ENCODE results near the gene PLEKHA7. TPM values are rescaled to one million over a fixed set of nuclear protein-coding genes. Genes with fewer than 3 reads are reported as not detected.

PLEKHA7 gene
- total RNA-seq, 1 experiment from 2014 or later: 13.0 TPM

- CTCF ChIA-PET: no interaction called here
- no peak for ATAC-seq
Observed at GRCh38 chr11:16806791-16807190, 207.4 kb downstream of the PLEKHA7 start.

GRCh38 chr11:16805938-16806337, 208.3 kb downstream of the PLEKHA7 start:
- H3K27ac Mint-ChIP-seq: no peak overlapping the region
- TF ChIP-seq ERG (CRISPR knock-in tag; IDR thresholded peaks at IDR 0.05): no peak
- no peak for TF ChIP-seq MYBL2 (CRISPR knock-in tag; IDR thresholded peaks at IDR 0.05)
- no peak for TF ChIP-seq E2F5 (CRISPR knock-in tag; IDR thresholded peaks at IDR 0.05)
- TF ChIP-seq ZNF671 (CRISPR knock-in tag; IDR thresholded peaks at IDR 0.05): no peak
- no peak for TF ChIP-seq NR1H2 (CRISPR knock-in tag; IDR thresholded peaks at IDR 0.05)
- no peak for TF ChIP-seq ZNF423 (CRISPR knock-in tag; IDR thresholded peaks at IDR 0.05)
- TF ChIP-seq ZSCAN18 (CRISPR knock-in tag; IDR thresholded peaks at IDR 0.05): no peak
- no peak for TF ChIP-seq ZNF281 (CRISPR knock-in tag; IDR thresholded peaks at IDR 0.05)
- TF ChIP-seq JAZF1 (CRISPR knock-in tag; IDR thresholded peaks at IDR 0.05): no peak
- no peak for TF ChIP-seq ATF2 (CRISPR knock-in tag; IDR thresholded peaks at IDR 0.05; ENCODE audit: borderline replicate concordance, low read depth)
- no peak for TF ChIP-seq CREB1 (CRISPR knock-in tag; IDR thresholded peaks at IDR 0.05)
- no peak for TF ChIP-seq ZBTB43 (CRISPR knock-in tag; IDR thresholded peaks at IDR 0.05)

More at GRCh38 chr11:16806791-16807190, 207.4 kb downstream of the PLEKHA7 start:
- Mint-ChIP-seq H3K36me3 (no peaks in the 10 kb centered on the region), H3K27ac (no peak overlapping the region), H3K9me3 (no peaks in the 10 kb centered on the region), H3K4me3 (no peak overlapping the region), H3K4me1 (no peaks in the 10 kb centered on the region), H3K27me3 (ENCODE audit: low read depth) (no peaks in the 10 kb centered on the region)
- DNase-seq (ENCODE audit: low spot score): no peak
- no peak for TF ChIP-seq ZNF121 (CRISPR knock-in tag; IDR thresholded peaks at IDR 0.05)
- TF ChIP-seq OVOL2 (CRISPR knock-in tag; IDR thresholded peaks at IDR 0.05; ENCODE audit: borderline replicate concordance): no peak
- no peak for TF ChIP-seq GTF2I (CRISPR knock-in tag; conservative IDR thresholded peaks at IDR 0.05)
- TF ChIP-seq NFATC4 (CRISPR knock-in tag; IDR thresholded peaks at IDR 0.05): no peak
- TF ChIP-seq ARID4B (CRISPR knock-in tag; IDR thresholded peaks at IDR 0.05; ENCODE audit: borderline replicate concordance): no peak
- no peak for TF ChIP-seq PRRX2 (CRISPR knock-in tag; IDR thresholded peaks at IDR 0.05)
- TF ChIP-seq ZNF671 (CRISPR knock-in tag; IDR thresholded peaks at IDR 0.05): no peak
- TF ChIP-seq ZNF396 (CRISPR knock-in tag; IDR thresholded peaks at IDR 0.05; ENCODE audit: borderline replicate concordance): no peak
- no peak for TF ChIP-seq NFE2L1 (CRISPR knock-in tag; IDR thresholded peaks at IDR 0.05)
- no peak for TF ChIP-seq GRHL2 (CRISPR knock-in tag; IDR thresholded peaks at IDR 0.05; ENCODE audit: insufficient replicate concordance, severe bottlenecking)
- POLR2A ChIA-PET: no interaction called here

More at GRCh38 chr11:16805938-16806337, 208.3 kb downstream of the PLEKHA7 start:
- Mint-ChIP-seq H3K27me3 (ENCODE audit: low read depth) (no peaks in the 10 kb centered on the region), H3K9me3 (no peaks in the 10 kb centered on the region), H3K4me3 (no peak overlapping the region), H3K4me1 (no peaks in the 10 kb centered on the region), H3K36me3 (no peaks in the 10 kb centered on the region)
- ChIA-PET CTCF (no interaction called here), POLR2A (no interaction called here)
- ATAC-seq (no peak), DNase-seq (ENCODE audit: low spot score) (no peak)

Measured in WTC11 (cell line).